T-helper 17 cell (primary cell): ENCODE data around the gene FCF1. TPM values are rescaled to one million over a fixed set of nuclear protein-coding genes. Genes with fewer than 3 reads are reported as not detected.

Experiments used
- total RNA-seq, 4 donors: library from RNA in 2 of 4; stranded (reverse) in 2 of 4; gene quantifications; one replicate each; pipeline ENCODE4 v1.2.3 and lab custom pipeline; 2022 to 2026

The FCF1 gene
- total RNA-seq, 2 donors from 2014 or later: 37.2 to 39.5 TPM

Other genes with a start within 250 kb of the FCF1 start
- gene NPC2, start 219.8 kb upstream of the FCF1 start, total RNA-seq: 10 to 100 TPM; 32.7 to 39.0 TPM
- 10 to 100 TPM; 14.4 to 21.3 TPM for gene ISCA2, start 219.4 kb upstream of the FCF1 start, total RNA-seq
- under 1 TPM; 0.34 to 0.57 TPM for gene LTBP2, start 100.9 kb upstream of the FCF1 start, total RNA-seq
- 10 to 100 TPM; 44.9 to 49.0 TPM for gene AREL1, start 64 bp upstream of the FCF1 start, total RNA-seq
- 10 to 100 TPM; 90.2 to 90.9 TPM for gene YLPM1, start 50.2 kb downstream of the FCF1 start, total RNA-seq
- not detected for gene PROX2, start 163.0 kb downstream of the FCF1 start, total RNA-seq
- gene DLST, start 168.8 kb downstream of the FCF1 start, total RNA-seq: 100 to 1,000 TPM; 127 to 134 TPM
- gene RPS6KL1, start 210.1 kb downstream of the FCF1 start, total RNA-seq: 1 to 10 TPM; 1.0 to 1.9 TPM
- not detected for gene PGF, start 242.5 kb downstream of the FCF1 start, total RNA-seq